ENCODE results near the gene SELENOP.
A peak's percentile ranks its signal among the peaks of the same experiment; 100 is the strongest.

Gene SELENOP

DNA sequence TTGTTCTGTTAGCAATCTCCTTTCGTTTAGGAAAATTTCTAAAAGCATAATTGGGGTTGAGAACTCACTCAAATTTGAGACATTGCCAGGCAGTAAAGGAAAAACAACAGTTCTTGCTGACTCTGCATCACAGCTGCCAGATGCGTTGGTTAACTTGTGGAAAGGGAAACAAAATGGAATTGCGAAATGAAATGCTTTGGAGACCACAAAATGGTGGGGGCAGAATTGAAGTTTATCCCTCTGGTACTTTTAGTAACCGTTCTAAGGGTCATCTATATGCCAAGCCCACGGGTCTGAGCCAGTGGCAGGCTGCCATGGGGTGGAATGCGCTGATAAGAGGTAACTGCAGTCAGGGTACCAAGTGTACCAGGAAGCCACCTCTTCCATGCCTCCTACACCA lies 28.6 kb upstream of the SELENOP start:
- DNase-seq (ENCODE audit: extremely low read depth, low read depth), result peak; percentile 12
- TF ChIP-seq, protein P1, sequence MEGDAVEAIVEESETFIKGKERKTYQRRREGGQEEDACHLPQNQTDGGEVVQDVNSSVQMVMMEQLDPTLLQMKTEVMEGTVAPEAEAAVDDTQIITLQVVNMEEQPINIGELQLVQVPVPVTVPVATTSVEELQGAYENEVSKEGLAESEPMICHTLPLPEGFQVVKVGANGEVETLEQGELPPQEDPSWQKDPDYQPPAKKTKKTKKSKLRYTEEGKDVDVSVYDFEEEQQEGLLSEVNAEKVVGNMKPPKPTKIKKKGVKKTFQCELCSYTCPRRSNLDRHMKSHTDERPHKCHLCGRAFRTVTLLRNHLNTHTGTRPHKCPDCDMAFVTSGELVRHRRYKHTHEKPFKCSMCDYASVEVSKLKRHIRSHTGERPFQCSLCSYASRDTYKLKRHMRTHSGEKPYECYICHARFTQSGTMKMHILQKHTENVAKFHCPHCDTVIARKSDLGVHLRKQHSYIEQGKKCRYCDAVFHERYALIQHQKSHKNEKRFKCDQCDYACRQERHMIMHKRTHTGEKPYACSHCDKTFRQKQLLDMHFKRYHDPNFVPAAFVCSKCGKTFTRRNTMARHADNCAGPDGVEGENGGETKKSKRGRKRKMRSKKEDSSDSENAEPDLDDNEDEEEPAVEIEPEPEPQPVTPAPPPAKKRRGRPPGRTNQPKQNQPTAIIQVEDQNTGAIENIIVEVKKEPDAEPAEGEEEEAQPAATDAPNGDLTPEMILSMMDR (IDR thresholded peaks at IDR 0.05; ENCODE audit: low read depth, low read length, missing control alignments), result no peak
- no peak overlapping the region for H3K4me3 ChIP-seq (replicated peaks; ENCODE audit: low read depth, low read length)

DNA sequence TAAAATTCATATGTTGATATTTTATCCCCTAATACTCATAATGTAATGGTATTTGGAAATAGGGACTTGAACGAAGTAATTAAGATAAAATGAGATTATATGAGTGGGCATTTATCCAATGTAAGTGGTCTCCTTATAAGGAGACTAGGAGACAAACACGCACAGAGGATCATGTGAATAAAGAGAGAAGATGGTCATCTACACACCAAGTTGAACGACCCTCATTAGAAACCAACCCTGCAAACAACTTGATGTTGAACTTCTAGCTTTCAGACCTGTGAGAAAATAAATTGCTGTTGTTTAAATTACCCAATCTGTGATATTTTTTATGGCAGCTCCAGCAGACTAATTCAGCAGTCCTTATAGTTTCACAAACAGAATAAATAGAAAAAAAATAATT lies 27.5 kb upstream of the SELENOP start:
- H3K4me3 ChIP-seq (replicated peaks; ENCODE audit: low read depth, low read length), result no peak overlapping the region
- DNase-seq (ENCODE audit: extremely low read depth, low read depth), result no peak
- TF ChIP-seq, protein P1 (IDR thresholded peaks at IDR 0.05; ENCODE audit: low read depth, low read length, missing control alignments), result no peak

GRCh38 chr5:42837601-42838000 lies 25.9 kb upstream of the SELENOP start:
- DNase-seq (ENCODE audit: extremely low read depth, low read depth), result no peak
- no peak overlapping the region for H3K4me3 ChIP-seq (replicated peaks; ENCODE audit: low read depth, low read length)
- TF ChIP-seq, protein P1 (IDR thresholded peaks at IDR 0.05; ENCODE audit: low read depth, low read length, missing control alignments), result no peak

GRCh38 chr5:42836070-42836769 lies 24.5 kb upstream of the SELENOP start:
- no peak for DNase-seq (ENCODE audit: extremely low read depth, low read depth)
- TF ChIP-seq, protein P1 (IDR thresholded peaks at IDR 0.05; ENCODE audit: low read depth, low read length, missing control alignments), result no peak
- H3K4me3 ChIP-seq (replicated peaks; ENCODE audit: low read depth, low read length), result no peak overlapping the region

DNA sequence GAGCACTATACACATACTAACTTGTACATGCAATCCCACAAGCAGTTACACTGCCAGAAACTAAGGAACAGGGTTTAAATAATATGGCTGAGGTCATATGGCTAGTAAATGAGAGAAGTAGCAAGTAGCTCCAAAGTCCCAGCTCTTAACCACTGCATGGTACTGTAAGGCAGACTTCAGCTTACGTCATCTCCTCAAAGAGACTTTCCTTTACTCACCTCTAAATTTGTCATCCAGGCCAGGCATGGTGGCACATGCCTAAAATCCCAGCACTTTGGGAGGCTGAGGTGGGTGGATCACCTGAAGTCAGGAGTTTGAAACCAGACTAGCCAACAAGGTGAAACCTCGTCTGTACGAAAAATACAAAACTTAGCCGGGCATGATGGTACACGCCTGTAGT lies 20.4 kb upstream of the SELENOP start:
- DNase-seq (ENCODE audit: extremely low read depth, low read depth), result no peak
- no peak overlapping the region for H3K4me3 ChIP-seq (replicated peaks; ENCODE audit: low read depth, low read length)
- TF ChIP-seq, protein P1 (IDR thresholded peaks at IDR 0.05; ENCODE audit: low read depth, low read length, missing control alignments), result no peak

- DNase-seq (ENCODE audit: extremely low read depth, low read depth), result no peak
- H3K4me3 ChIP-seq (replicated peaks; ENCODE audit: low read depth, low read length), result no peak overlapping the region
- TF ChIP-seq, protein P1 (IDR thresholded peaks at IDR 0.05; ENCODE audit: low read depth, low read length, missing control alignments), result no peak
Measured at GRCh38 chr5:42830924-42831323, 19.2 kb upstream of the SELENOP start.

GRCh38 chr5:42828671-42829070 lies 17.0 kb upstream of the SELENOP start:
- H3K4me3 ChIP-seq (replicated peaks; ENCODE audit: low read depth, low read length), result no peak overlapping the region
- DNase-seq (ENCODE audit: extremely low read depth, low read depth), result no peak
- TF ChIP-seq, protein P1 (IDR thresholded peaks at IDR 0.05; ENCODE audit: low read depth, low read length, missing control alignments), result no peak
